ENCODE data around the gene LGALS12.

DNA sequence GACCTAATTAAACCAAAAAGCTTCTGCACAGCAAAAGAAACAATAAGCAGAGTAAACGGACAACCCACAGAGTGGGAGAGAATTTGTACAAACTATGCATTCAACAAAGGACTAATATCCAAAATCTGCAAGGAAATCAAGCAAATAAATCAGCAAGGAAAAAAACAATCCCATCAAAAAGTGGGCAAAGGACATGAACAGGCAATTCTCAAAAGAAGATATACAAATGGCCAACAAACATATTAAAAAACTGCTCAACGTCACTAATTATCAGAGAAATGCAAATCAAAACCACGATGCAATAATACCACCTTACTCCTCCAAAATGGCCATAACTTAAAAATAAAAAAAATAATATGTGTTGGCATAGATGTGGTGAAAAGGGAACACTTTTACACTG is 20.1 kb upstream of the LGALS12 start:
- TF ChIP-seq, protein P1, sequence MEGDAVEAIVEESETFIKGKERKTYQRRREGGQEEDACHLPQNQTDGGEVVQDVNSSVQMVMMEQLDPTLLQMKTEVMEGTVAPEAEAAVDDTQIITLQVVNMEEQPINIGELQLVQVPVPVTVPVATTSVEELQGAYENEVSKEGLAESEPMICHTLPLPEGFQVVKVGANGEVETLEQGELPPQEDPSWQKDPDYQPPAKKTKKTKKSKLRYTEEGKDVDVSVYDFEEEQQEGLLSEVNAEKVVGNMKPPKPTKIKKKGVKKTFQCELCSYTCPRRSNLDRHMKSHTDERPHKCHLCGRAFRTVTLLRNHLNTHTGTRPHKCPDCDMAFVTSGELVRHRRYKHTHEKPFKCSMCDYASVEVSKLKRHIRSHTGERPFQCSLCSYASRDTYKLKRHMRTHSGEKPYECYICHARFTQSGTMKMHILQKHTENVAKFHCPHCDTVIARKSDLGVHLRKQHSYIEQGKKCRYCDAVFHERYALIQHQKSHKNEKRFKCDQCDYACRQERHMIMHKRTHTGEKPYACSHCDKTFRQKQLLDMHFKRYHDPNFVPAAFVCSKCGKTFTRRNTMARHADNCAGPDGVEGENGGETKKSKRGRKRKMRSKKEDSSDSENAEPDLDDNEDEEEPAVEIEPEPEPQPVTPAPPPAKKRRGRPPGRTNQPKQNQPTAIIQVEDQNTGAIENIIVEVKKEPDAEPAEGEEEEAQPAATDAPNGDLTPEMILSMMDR (IDR thresholded peaks at IDR 0.05; ENCODE audit: insufficient read depth, low read length, poor library complexity, severe bottlenecking): no peak
- TF ChIP-seq EZH2phosphoT487 (conservative IDR thresholded peaks at IDR 0.05; ENCODE audit: low read length): no peak

All from SU-DHL-6 (cell line).